Ishikawa (cell line): Measurements from ENCODE around the gene NRG3.

Experiments used
- CEBPB ChIP-seq: IDR thresholded peaks from 2 replicates; pipeline ENCODE4 v1.6.1; 2012
- EP300 ChIP-seq: IDR thresholded peaks from 2 replicates; pipeline ENCODE4 v1.6.1; 2012; ENCODE audit warnings: borderline replicate concordance
- NFIC ChIP-seq: IDR thresholded peaks from 2 replicates; pipeline ENCODE4 v1.6.1; 2012
- TAF1 ChIP-seq: IDR thresholded peaks from 2 replicates; pipeline ENCODE4 v1.6.1; 2012; ENCODE audit warnings: low read depth, mild to moderate bottlenecking
- TEAD4 ChIP-seq: IDR thresholded peaks from 2 replicates; pipeline ENCODE4 v1.6.1; 2012
- TF ChIP-seq, protein P1 (sequence below): IDR thresholded peaks from 2 replicates; pipeline ENCODE4 v1.6.1; 2012
- TF ChIP-seq, protein P2 (sequence below): IDR thresholded peaks from 2 replicates; pipeline ENCODE4 v1.6.1; 2012; ENCODE audit warnings: low read depth, mild to moderate bottlenecking
- TF ChIP-seq, protein P3 (sequence below): IDR thresholded peaks from 2 replicates; pipeline ENCODE4 v1.6.1; 2012

- TF ChIP-seq TEAD4, result no peak
- TF ChIP-seq, protein P1, sequence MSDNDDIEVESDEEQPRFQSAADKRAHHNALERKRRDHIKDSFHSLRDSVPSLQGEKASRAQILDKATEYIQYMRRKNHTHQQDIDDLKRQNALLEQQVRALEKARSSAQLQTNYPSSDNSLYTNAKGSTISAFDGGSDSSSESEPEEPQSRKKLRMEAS, result no peak
- no peak for TF ChIP-seq CEBPB
- TF ChIP-seq EP300, result no peak
- TF ChIP-seq, protein P2, sequence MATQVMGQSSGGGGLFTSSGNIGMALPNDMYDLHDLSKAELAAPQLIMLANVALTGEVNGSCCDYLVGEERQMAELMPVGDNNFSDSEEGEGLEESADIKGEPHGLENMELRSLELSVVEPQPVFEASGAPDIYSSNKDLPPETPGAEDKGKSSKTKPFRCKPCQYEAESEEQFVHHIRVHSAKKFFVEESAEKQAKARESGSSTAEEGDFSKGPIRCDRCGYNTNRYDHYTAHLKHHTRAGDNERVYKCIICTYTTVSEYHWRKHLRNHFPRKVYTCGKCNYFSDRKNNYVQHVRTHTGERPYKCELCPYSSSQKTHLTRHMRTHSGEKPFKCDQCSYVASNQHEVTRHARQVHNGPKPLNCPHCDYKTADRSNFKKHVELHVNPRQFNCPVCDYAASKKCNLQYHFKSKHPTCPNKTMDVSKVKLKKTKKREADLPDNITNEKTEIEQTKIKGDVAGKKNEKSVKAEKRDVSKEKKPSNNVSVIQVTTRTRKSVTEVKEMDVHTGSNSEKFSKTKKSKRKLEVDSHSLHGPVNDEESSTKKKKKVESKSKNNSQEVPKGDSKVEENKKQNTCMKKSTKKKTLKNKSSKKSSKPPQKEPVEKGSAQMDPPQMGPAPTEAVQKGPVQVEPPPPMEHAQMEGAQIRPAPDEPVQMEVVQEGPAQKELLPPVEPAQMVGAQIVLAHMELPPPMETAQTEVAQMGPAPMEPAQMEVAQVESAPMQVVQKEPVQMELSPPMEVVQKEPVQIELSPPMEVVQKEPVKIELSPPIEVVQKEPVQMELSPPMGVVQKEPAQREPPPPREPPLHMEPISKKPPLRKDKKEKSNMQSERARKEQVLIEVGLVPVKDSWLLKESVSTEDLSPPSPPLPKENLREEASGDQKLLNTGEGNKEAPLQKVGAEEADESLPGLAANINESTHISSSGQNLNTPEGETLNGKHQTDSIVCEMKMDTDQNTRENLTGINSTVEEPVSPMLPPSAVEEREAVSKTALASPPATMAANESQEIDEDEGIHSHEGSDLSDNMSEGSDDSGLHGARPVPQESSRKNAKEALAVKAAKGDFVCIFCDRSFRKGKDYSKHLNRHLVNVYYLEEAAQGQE, result no peak
- TF ChIP-seq NFIC, result no peak
- no peak for TF ChIP-seq TAF1
- TF ChIP-seq, protein P3, sequence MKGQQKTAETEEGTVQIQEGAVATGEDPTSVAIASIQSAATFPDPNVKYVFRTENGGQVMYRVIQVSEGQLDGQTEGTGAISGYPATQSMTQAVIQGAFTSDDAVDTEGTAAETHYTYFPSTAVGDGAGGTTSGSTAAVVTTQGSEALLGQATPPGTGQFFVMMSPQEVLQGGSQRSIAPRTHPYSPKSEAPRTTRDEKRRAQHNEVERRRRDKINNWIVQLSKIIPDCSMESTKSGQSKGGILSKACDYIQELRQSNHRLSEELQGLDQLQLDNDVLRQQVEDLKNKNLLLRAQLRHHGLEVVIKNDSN, result no peak
These were observed 1047.8 kb downstream of the NRG3 start for GRCh38 chr10:82922755-82923154.
